ENCODE results near the gene PTTG2.

GRCh38 chr4:37964734-37965457, 4.7 kb downstream of the PTTG2 start:
- TF ChIP-seq CTCF (IDR thresholded peaks at IDR 0.05): no peak
- TF ChIP-seq POLR2A (IDR thresholded peaks at IDR 0.05): no peak
